Heart right ventricle (tissue), 16 donors: ENCODE results near the gene DNAH8. TPM values are rescaled to one million over a fixed set of nuclear protein-coding genes. Genes with fewer than 3 reads are reported as not detected.

ENCODE experiments used
- ATAC-seq, 8 donors: fragments of 200-7000 bp; cut with Tn5 transposase; one replicate each; pipeline ENCODE4 v1.9.1; 2020; ENCODE audit warnings: mild to moderate bottlenecking in 8 of 8, moderate library complexity in 8 of 8, moderate number of reproducible peaks in 1 of 8
- DNase-seq, 2 donors: peaks; one replicate each; pipeline ENCODE4 v3.0.0-alpha.2; 2020
- H3K27ac ChIP-seq, 10 donors: fragments of 200-600 bp; sonication (generic) in 2 of 10; one replicate each; pipeline versions ENCODE4 v1.5.0 to v1.8.0; 2020 to 2022; ENCODE audit warnings: mild to moderate bottlenecking in 3 of 10
- H3K27me3 ChIP-seq, 7 donors: fragments of 200-600 bp; one replicate each; pipeline ENCODE4 v1.8.0; 2021 to 2022; ENCODE audit warnings: mild to moderate bottlenecking in 2 of 7
- H3K36me3 ChIP-seq, 9 donors: fragments of 200-600 bp; sonication (generic) in 1 of 9; one replicate each; pipeline versions ENCODE4 v1.5.0 to v1.8.0; 2020 to 2022; ENCODE audit warnings: mild to moderate bottlenecking in 2 of 9
- H3K4me1 ChIP-seq, 9 donors: fragments of 200-600 bp; sonication (generic) in 1 of 9; one replicate each; pipeline versions ENCODE4 v1.5.0 to v1.8.0; 2020 to 2022; ENCODE audit warnings: mild to moderate bottlenecking in 4 of 9
- H3K4me3 ChIP-seq, 10 donors: fragments of 200-600 bp; sonication (generic) in 2 of 10; one replicate each; pipeline versions ENCODE4 v1.5.0 to v1.8.0; 2020 to 2022; ENCODE audit warnings: mild to moderate bottlenecking in 7 of 10, moderate library complexity in 2 of 10
- H3K9me3 ChIP-seq, 11 donors: fragments of 200-600 bp in 10 of 11; sonication (generic) in 2 of 11; one replicate each; pipeline versions ENCODE4 v1.5.0 to v1.8.0; 2013 to 2022; ENCODE audit warnings: mild to moderate bottlenecking in 2 of 11, control low read depth in 1 of 11, moderate library complexity in 1 of 11
- CTCF ChIP-seq, 9 donors: fragments of 200-600 bp; sonication (generic) in 2 of 9; IDR thresholded peaks; one replicate each; pipeline versions ENCODE4 v1.5.0 to v1.8.0; 2021 to 2022; ENCODE audit warnings: antibody characterized with exemption in 9 of 9, mild to moderate bottlenecking in 5 of 9, moderate library complexity in 1 of 9
- WGBS, 2 donors: extraction: QIAGEN DNeasy Blood & Tissue Kit; methylation state at CpG; one replicate each; pipeline ENCODE4 v1.1.7; 2013; ENCODE audit warnings: inconsistent platforms in 1 of 2; 5-methylcytosine and 5-hydroxymethylcytosine counted together
- intact Hi-C, 10 donors: fragments of 100-400 bp; cut with DNase I; formaldehyde crosslinking; loops; one replicate each; pipeline versions ENCODE4 v1.11.1 to v1.14.2; 2022
- polyA plus RNA-seq, 2 donors: library from polyadenylated mRNA; stranded (reverse); fragments of 200-250 nt; gene quantifications; one replicate each; pipeline ENCODE4 v1.2.3, GENCODE V29; 2013
- total RNA-seq, 10 donors: library from RNA; stranded (reverse); fragmentation: NEBNext Ultra II Directional in 3 of 10; extraction: Animal tissue kit (Norgen Biotek cat#: 25700) in 3 of 10; gene quantifications; one replicate each; pipeline versions ENCODE4 v1.2.1 to v1.2.4, GENCODE V29; 2021 to 2023
- donor health status: Arrhythmogenic right ventricular cardiomyopathy.
- donor health status: ischemic (EF 13 %, LVEDD 7.1; RV severe dilation, severe dysfunction).
- donor health status: healthy with polysubstance abuse.
- donor health status: DM: no; HTN: yes; CAD: no.
- donor health status: DM: no; HTN: no; CAD: no.
- donor health status: ischemic (EF 25% LVEDD 6.9; RV normal size, moderate dysfunction).
- donor health status: ischemic (EF 25% LVEDD 5.7; RV mildly dilated, moderate dysfunction).
- donor health status: healthy.
- donor health status: DM: yes; HTN: yes; CAD: no.
- donor health status: Ischemic cardiomyopathy.
- donor health status: ischemic (EF 35%, LVEDD 5.7; RV mildly dilated, moderate dysfunction).
- donor health status: nonischemic (EF 11% LVEDD 7.7; RV severe dilation, severe dysfunction).
- donor health status: DM: yes; HTN: yes; CAD: no.
- donor health status: PGD.
- donor health status: ischemic (EF 29% LVEDD 5.4; RV normal size, mild dysfunction).
- donor health status: nonischemic (EF 23%, LVEDD 6.1; RV moderate dilation, normal function).

Gene DNAH8
- total and polyA plus RNA-seq, 12 donors = 0.02 to 0.09 (median 0.03) TPM; not detected in 8

GRCh38 chr6:38796850-38797249 lies 81.7 kb downstream of the DNAH8 start:
- H3K27ac ChIP-seq = no peak overlapping the region
- 68 to 71% methylated on average over 6 of the region's 6 CpGs for WGBS, 2 donors
- H3K36me3 ChIP-seq = no peaks in the 10 kb centered on the region
- no peaks in the 10 kb centered on the region for H3K4me1 ChIP-seq
- no peaks in the 10 kb centered on the region for H3K9me3 ChIP-seq
- no peak overlapping the region for H3K4me3 ChIP-seq
- intact Hi-C loops = no loop called here
- peaks cover 0 to 65% (median 35%) of the 10 kb centered on the region in 7 donors for H3K27me3 ChIP-seq
- DNase-seq = no peak
- ATAC-seq = no peak
- TF ChIP-seq CTCF (IDR thresholded peaks at IDR 0.05) = no peak

- Histone ChIP-seq H3K4me1 (no peaks in the 10 kb centered on the region), H3K9me3 (no peaks in the 10 kb centered on the region), H3K36me3 (no peaks in the 10 kb centered on the region), H3K27ac (no peak overlapping the region), H3K27me3 (peaks cover 0 to 66% (median 36%) of the 10 kb centered on the region in 7 donors), H3K4me3 (no peak overlapping the region)
- 39% methylated on average over 4 of the region's 4 CpGs for WGBS, 2 donors
- intact Hi-C loops = no loop called here
- ATAC-seq (no peak), DNase-seq (no peak)
- no peak for TF ChIP-seq CTCF (IDR thresholded peaks at IDR 0.05)
Observed at GRCh38 chr6:38797391-38797790, 82.3 kb downstream of the DNAH8 start.

GRCh38 chr6:38799529-38800184 lies 84.5 kb downstream of the DNAH8 start:
- H3K36me3 ChIP-seq = no peaks in the 10 kb centered on the region
- no peak for TF ChIP-seq CTCF (IDR thresholded peaks at IDR 0.05)
- H3K4me3 ChIP-seq = no peak overlapping the region
- H3K9me3 ChIP-seq = no peaks in the 10 kb centered on the region
- intact Hi-C loops = no loop called here
- H3K27ac ChIP-seq = no peak overlapping the region
- DNase-seq = no peak
- H3K4me1 ChIP-seq = no peaks in the 10 kb centered on the region
- peaks cover 0 to 81% (median 43%) of the 10 kb centered on the region in 7 donors for H3K27me3 ChIP-seq
- no peak for ATAC-seq
- 58 to 59% methylated on average over 2 of the region's 2 CpGs for WGBS, 2 donors

GRCh38 chr6:38801305-38801704 lies 86.2 kb downstream of the DNAH8 start:
- Histone ChIP-seq H3K27me3 (peaks cover 0 to 77% (median 47%) of the 10 kb centered on the region in 7 donors), H3K9me3 (no peaks in the 10 kb centered on the region), H3K4me1 (no peaks in the 10 kb centered on the region), H3K27ac (no peak overlapping the region), H3K4me3 (no peak overlapping the region), H3K36me3 (no peaks in the 10 kb centered on the region)
- no peak for TF ChIP-seq CTCF (IDR thresholded peaks at IDR 0.05)
- intact Hi-C loops = no loop called here
- DNase-seq = no peak
- no peak for ATAC-seq
- 48 to 59% methylated on average over 4 of the region's 4 CpGs for WGBS, 2 donors
